DMS79 (cell line): ENCODE data around the gene AGRN.

Experiments used
- DNase-seq: peaks from one replicate; lab custom pipeline; 2025; lab: John Stamatoyannopoulos, UW

AGRN gene

GRCh38 chr1:1082239-1082775, 62.4 kb downstream of the AGRN start:
- DNase-seq = no peak

GRCh38 chr1:1082776-1083415, 63.0 kb downstream of the AGRN start:
- DNase-seq = no peak

GRCh38 chr1:1083416-1084371, 63.8 kb downstream of the AGRN start:
- no peak for DNase-seq

GRCh38 chr1:1084372-1085170, 64.7 kb downstream of the AGRN start:
- no peak for DNase-seq

GRCh38 chr1:1085171-1085841, 65.4 kb downstream of the AGRN start:
- DNase-seq = no peak

GRCh38 chr1:1085911-1086841, 66.3 kb downstream of the AGRN start:
- DNase-seq = no peak

- DNase-seq = no peak
Measured at GRCh38 chr1:1086911-1087341, 67.0 kb downstream of the AGRN start.

- DNase-seq = no peak
Measured at GRCh38 chr1:1087351-1088028, 67.6 kb downstream of the AGRN start.

- no peak for DNase-seq
Measured at GRCh38 chr1:1088029-1088800, 68.3 kb downstream of the AGRN start.

- no peak for DNase-seq
Measured at GRCh38 chr1:1088801-1089680, 69.1 kb downstream of the AGRN start.

- no peak for DNase-seq
Measured at GRCh38 chr1:1089731-1090423, 70.0 kb downstream of the AGRN start.

GRCh38 chr1:1090424-1091343, 70.8 kb downstream of the AGRN start:
- no peak for DNase-seq

GRCh38 chr1:1091344-1092148, 71.6 kb downstream of the AGRN start:
- no peak for DNase-seq

GRCh38 chr1:1092149-1092855, 72.4 kb downstream of the AGRN start:
- DNase-seq = no peak
